GM18507 (cell line): ENCODE results near the gene C8A.

ENCODE experiments used
- DNase-seq: peaks from one replicate; pipeline ENCODE4 v3.0.0; 2011; ENCODE audit warnings: low read depth; ENCODE audit not compliant: insufficient read length; ENCODE audit errors: extremely low spot score
- FAIRE-seq: peaks from 2 replicates; lab custom pipeline; 2011; peaks lifted over from hg19 to GRCh38; lab: Jason Lieb, UNC

C8A gene

DNA sequence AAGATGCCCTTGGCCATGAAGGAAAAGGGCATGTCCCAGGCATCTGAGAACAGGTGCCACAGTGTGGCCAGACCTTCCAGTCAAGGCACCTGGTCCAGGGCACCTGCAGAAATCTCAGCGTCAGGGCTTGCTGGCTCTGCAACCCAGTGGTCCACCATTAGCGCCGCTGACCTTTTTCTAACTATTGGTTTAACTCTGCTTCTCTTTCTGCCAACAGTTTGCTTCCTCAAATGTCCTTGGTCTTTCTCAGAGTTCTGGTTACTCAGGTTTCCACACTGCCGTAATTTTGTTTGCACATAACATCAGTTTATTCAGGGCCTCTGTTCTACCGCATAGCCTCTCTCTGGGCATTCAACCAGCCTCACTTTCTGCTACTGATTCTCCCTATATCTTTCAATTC lies 18.9 kb upstream of the C8A start:
- no peak for FAIRE-seq

GRCh38 chr1:56836359-56836758 lies 18.2 kb upstream of the C8A start:
- FAIRE-seq (no peak), DNase-seq (no peak)

More for the DNA sequence above, 18.9 kb upstream of the C8A start:
- DNase-seq, result no peak

GRCh38 chr1:56837244-56837939 lies 17.2 kb upstream of the C8A start:
- FAIRE-seq (no peak), DNase-seq (no peak)

- FAIRE-seq, result no peak
Measured at GRCh38 chr1:56838759-56839158, 15.8 kb upstream of the C8A start.

GRCh38 chr1:56843544-56843943 lies 11.1 kb upstream of the C8A start:
- FAIRE-seq (no peak), DNase-seq (no peak)

More at GRCh38 chr1:56838759-56839158, 15.8 kb upstream of the C8A start:
- no peak for DNase-seq

- DNase-seq (no peak), FAIRE-seq (no peak)
Measured at GRCh38 chr1:56844545-56845136, 10.0 kb upstream of the C8A start.

DNA sequence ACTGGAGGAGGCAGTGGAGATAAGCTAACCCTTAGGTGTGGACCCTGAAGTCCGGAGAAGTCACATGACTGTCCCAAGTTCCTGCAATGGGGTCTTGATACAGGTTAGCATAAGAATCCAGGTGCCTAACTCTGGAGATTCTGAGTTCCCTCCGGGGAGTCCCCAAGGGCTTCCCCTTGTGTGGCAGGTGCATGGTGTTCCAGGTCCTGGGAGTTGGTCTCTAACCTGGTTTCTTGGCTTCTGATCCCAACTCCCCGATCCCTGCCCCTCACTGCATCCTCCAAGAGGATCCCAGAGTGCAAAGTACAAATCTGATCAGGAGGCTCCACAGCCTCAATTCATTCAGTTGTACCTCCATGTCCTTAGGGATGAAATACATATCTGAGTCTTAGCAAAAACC lies 9.3 kb upstream of the C8A start:
- no peak for FAIRE-seq
- no peak for DNase-seq

- DNase-seq (no peak), FAIRE-seq (no peak)
Measured at GRCh38 chr1:56849750-56850149, 4.8 kb upstream of the C8A start.

GRCh38 chr1:56850411-56850810 lies 4.2 kb upstream of the C8A start:
- DNase-seq (no peak), FAIRE-seq (no peak)

DNA sequence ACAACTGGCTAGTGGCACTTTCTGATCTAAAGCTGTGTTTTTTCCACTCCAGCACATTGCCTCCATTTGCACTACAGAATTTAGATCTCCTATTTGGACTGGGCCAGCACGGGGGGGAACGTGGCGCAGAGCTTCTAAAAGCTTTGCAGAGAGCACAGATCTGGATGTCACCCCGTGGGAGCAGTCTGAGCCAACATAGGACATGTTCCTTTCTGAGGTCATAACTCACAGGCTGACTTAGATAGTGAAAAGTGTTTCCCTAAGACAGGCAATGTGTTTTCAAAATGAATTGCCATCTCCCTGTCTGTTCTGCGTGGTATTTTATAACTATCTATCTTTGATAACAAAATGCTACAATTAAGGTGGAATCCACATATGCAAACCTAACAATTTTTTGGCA lies 3.7 kb upstream of the C8A start:
- FAIRE-seq, result no peak
- DNase-seq, result no peak

DNA sequence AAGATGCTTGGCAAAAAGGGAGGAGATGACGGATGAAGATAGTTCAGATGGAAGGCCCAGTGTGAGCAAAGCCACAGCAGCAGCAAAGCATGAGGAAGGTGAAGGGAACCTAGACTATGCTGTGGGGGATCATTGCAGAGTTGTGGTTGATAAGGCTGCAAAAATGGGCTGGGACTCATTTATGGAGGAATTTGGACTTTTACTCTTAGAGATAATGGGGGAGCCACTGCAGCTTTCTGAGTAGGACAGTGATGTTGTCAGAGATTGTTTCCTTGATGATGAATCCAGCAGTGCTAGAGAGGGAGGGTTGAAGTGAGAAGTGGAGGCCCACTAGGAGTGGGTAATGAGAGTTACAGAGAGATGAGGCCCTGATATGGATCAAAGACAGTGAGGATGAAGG lies 2.1 kb upstream of the C8A start:
- FAIRE-seq (no peak), DNase-seq (no peak)

DNA sequence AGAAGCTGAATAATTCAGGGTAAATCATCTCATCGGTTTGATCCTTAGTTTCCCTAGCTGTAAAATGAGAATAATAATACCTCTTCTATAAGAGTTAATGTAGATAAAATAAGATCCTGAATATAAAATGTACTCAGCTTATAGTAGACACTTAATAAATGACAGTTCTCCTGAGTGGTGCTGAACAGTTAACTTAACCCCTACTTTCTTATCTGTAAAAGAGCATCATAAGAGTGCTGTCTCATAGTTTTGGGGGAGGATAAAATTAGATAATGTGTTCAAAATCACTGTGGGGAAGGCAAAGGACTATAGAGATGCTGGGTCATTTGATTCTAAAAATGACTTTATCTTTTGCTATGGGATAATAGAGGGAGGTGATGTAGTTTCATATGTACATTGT lies 593 bp downstream of the C8A start:
- no peak for DNase-seq
- FAIRE-seq, result no peak

- no peak for FAIRE-seq
- DNase-seq, result no peak
Measured at GRCh38 chr1:56856186-56856585, 1.6 kb downstream of the C8A start.

GRCh38 chr1:56859287-56859686 lies 4.7 kb downstream of the C8A start:
- FAIRE-seq, result no peak

DNA sequence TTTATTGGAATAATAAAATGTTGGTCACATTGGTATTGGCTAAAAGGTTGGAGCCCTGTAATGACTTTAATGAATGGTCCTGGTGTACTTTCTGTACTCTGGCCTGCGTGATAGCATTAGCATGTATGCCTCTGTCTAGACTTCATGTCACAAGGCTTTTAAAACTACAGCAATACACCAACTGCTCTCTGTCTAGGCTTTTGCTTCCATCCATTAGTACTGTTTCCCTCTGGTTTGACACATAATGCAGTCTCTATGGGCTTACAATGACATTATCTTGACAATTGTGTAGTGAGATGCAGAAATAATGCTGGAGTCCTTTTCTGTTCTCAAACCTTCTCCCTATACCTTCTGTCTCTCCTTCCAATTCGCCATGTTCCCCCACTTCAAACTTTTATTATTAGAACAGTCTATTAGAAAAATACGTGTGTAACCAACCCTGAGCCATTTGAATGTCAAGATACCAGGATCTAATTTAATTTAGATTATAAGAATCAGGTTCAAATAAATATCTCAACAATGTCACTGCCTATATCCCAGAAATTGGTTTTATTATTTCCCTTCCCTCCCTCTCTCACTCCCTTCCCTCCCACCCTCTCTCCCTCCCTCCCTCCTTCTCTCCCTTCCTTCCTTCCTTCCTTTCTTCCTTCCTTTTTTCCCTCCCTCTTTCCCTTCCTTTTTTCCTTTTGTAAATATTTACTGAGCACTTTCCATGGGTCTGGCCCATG lies 8.8 kb downstream of the C8A start:
- DNase-seq (no peak), FAIRE-seq (no peak)

More at GRCh38 chr1:56859287-56859686, 4.7 kb downstream of the C8A start:
- DNase-seq, result no peak

- no peak for FAIRE-seq
Measured at GRCh38 chr1:56864430-56864829, 9.8 kb downstream of the C8A start.

GRCh38 chr1:56866656-56867055 lies 12.1 kb downstream of the C8A start:
- FAIRE-seq (no peak), DNase-seq (no peak)

More at GRCh38 chr1:56864430-56864829, 9.8 kb downstream of the C8A start:
- DNase-seq, result no peak

DNA sequence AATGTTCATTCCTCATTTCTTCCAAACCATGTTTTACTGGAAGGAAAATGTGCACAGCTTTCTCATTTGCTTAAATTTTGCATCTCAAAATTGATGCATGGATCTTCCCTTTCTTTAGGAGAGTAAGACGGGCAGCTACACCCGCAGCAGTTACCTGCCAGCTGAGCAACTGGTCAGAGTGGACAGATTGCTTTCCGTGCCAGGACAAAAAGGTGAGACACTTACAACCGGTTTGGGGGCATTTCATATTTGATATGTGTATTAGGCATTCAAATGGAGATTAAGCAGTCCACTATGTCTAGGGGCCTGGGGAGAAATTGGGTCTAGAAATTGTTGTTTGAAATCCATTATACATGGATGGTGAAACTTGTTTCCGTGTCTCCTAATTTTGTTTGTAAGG lies 12.9 kb downstream of the C8A start:
- no peak for FAIRE-seq
- DNase-seq, result no peak

DNA sequence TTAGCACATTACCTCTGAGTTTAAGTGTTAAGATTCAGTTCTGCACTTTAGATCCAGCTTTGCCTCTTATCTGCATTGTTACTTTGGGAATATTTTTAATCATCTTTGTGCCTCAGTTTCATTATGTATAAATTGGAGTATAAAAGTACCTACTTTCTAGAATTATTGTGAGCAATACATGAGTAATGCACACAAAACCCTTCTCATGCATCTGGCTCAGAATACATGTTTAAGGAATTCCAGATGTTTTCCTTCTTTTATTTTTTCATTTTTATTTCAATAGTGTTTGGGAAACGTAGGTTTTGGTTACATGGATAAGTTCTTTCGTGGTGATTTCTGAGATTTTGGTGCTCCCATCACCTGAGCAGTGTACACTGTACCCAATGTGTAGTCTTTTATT lies 14.2 kb downstream of the C8A start:
- DNase-seq, result no peak
- FAIRE-seq, result no peak

DNA sequence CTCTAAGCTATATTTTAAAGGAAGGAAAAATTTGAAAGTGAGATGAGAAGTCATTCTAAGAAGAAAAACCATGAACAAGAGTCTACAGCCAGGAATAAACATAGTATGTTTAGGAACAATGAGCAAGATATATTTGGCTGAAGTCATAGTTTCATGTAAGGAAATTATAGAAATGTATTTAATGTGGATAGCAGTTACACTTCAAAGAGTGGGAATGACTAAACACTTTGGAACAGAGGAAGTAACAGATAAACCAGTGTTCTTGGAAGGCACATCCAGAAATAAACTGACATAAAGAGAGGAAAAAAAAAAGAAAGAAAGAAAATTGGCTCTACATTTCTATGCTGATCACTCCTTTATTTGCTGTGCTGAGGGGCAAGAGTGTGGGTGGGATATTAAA lies 18.0 kb downstream of the C8A start:
- DNase-seq (no peak), FAIRE-seq (no peak)

DNA sequence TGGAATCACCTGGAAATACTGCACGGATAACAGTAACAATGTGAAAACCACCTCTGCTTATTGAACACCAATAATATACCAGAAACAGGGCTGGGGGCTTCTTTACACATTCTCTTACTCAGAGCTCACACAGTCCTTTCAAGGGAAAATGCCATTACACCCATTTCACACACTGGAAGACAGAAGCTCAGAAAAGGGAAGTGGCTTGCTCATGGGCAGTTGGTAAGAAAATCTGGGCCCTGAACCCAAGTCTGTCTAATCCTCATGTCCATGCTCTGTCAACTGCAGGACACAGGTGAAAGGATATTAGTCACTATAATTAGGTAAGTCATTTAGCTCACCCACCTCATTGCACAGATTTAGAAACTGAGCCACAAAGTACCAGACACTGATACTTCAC lies 18.6 kb downstream of the C8A start:
- FAIRE-seq, result no peak
- DNase-seq, result no peak
